GM19452 (cell line): ENCODE measurements around the gene TULP4.
A peak's percentile ranks its signal among the peaks of the same experiment; 100 is the strongest.

ENCODE experiments used
- ATAC-seq: cut with Tn5 transposase; IDR thresholded peaks from one replicate; pipeline ENCODE4 v1.9.1; 2021; ENCODE audit not compliant: unreplicated experiment

TULP4 gene

GRCh38 chr6:158497620-158498019 lies 185.4 kb downstream of the TULP4 start:
- ATAC-seq: no peak

- ATAC-seq: no peak
Measured at GRCh38 chr6:158498362-158498761, 186.1 kb downstream of the TULP4 start.

GRCh38 chr6:158499601-158500000 lies 187.3 kb downstream of the TULP4 start:
- no peak for ATAC-seq

- no peak for ATAC-seq
Measured at GRCh38 chr6:158500016-158500735, 187.9 kb downstream of the TULP4 start.

GRCh38 chr6:158501360-158502262 lies 189.3 kb downstream of the TULP4 start:
- ATAC-seq: no peak

GRCh38 chr6:158502263-158502950 lies 190.1 kb downstream of the TULP4 start:
- ATAC-seq: no peak

GRCh38 chr6:158503222-158503621 lies 191.0 kb downstream of the TULP4 start:
- no peak for ATAC-seq

GRCh38 chr6:158503846-158504245 lies 191.6 kb downstream of the TULP4 start:
- ATAC-seq: no peak

GRCh38 chr6:158505194-158505593 lies 192.9 kb downstream of the TULP4 start:
- ATAC-seq: no peak

GRCh38 chr6:158506601-158507000 lies 194.3 kb downstream of the TULP4 start:
- ATAC-seq: no peak

- no peak for ATAC-seq
Measured at GRCh38 chr6:158507174-158507573, 194.9 kb downstream of the TULP4 start.

GRCh38 chr6:158508450-158508849 lies 196.2 kb downstream of the TULP4 start:
- no peak for ATAC-seq

GRCh38 chr6:158509465-158509864 lies 197.2 kb downstream of the TULP4 start:
- no peak for ATAC-seq

- ATAC-seq: no peak
Measured at GRCh38 chr6:158512809-158513208, 200.5 kb downstream of the TULP4 start.

- ATAC-seq: no peak
Measured at GRCh38 chr6:158514176-158514575, 201.9 kb downstream of the TULP4 start.

- no peak for ATAC-seq
Measured at GRCh38 chr6:158514991-158515390, 202.7 kb downstream of the TULP4 start.

GRCh38 chr6:158516098-158516497 lies 203.8 kb downstream of the TULP4 start:
- ATAC-seq: no peak

GRCh38 chr6:158517038-158517437 lies 204.8 kb downstream of the TULP4 start:
- ATAC-seq: no peak

GRCh38 chr6:158517581-158517980 lies 205.3 kb downstream of the TULP4 start:
- peak; percentile 64 for ATAC-seq

- ATAC-seq: peak; percentile 77
Measured at GRCh38 chr6:158518191-158519127, 206.2 kb downstream of the TULP4 start.
